Measurements from ENCODE around the gene NECTIN1.

DNA sequence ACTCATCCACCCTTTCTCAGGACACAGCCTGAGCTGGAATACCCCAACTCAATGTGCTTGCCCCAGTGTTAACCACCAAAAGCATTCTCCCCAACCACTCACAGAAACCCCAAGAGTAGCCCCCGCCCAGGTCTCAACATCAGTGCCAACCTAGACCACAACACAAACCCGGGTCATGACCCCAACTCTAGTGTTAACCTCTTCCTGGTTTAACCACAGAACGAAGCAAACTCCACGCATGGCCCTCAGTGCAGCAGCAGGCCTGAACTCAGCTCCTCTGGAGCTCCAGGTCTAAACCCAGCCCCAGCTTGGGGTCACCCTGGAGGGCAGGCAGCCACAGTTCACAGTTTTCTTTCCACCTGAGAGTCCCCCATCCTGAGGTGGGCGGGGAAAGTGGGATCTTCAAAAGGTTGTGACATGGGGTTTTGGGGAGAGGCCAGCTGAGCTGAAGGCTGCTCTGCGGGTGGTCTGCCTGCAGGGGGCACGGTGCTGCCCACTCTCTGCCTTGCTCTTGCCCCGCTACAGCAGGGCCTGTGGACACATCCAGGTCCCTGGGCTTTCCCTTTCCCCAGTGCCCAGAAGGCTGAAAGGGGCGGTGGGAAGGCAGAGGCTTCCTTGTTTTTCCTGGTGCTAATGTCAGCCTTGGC is 37.9 kb downstream of the NECTIN1 start:
- TF ChIP-seq, protein P1, sequence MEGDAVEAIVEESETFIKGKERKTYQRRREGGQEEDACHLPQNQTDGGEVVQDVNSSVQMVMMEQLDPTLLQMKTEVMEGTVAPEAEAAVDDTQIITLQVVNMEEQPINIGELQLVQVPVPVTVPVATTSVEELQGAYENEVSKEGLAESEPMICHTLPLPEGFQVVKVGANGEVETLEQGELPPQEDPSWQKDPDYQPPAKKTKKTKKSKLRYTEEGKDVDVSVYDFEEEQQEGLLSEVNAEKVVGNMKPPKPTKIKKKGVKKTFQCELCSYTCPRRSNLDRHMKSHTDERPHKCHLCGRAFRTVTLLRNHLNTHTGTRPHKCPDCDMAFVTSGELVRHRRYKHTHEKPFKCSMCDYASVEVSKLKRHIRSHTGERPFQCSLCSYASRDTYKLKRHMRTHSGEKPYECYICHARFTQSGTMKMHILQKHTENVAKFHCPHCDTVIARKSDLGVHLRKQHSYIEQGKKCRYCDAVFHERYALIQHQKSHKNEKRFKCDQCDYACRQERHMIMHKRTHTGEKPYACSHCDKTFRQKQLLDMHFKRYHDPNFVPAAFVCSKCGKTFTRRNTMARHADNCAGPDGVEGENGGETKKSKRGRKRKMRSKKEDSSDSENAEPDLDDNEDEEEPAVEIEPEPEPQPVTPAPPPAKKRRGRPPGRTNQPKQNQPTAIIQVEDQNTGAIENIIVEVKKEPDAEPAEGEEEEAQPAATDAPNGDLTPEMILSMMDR (IDR thresholded peaks at IDR 0.05; ENCODE audit: poor library complexity): no peak
- TF ChIP-seq EZH2phosphoT487 (IDR thresholded peaks at IDR 0.05; ENCODE audit: low read depth, severe bottlenecking, unreplicated experiment): no peak
